HepG2 (cell line): ENCODE results near the gene HIGD1C. TPM values are rescaled to one million over a fixed set of nuclear protein-coding genes. Genes with fewer than 3 reads are reported as not detected.

Source experiments
- BORCS8-MEF2B ChIP-seq: sonication (generic); formaldehyde crosslinking; IDR thresholded peaks from 2 replicates; pipeline ENCODE4 v1.8.0; 2022; ENCODE audit warnings: mild to moderate bottlenecking, missing genetic modification reagents
- FOXJ3 ChIP-seq: sonication (generic); formaldehyde crosslinking; IDR thresholded peaks from 2 replicates; pipeline ENCODE4 v1.4.0; 2020; ENCODE audit warnings: missing genetic modification reagents, mild to moderate bottlenecking, borderline replicate concordance
- GTF2F1 ChIP-seq: fragments of 150-350 bp; IDR thresholded peaks from 2 replicates; pipeline ENCODE4 v1.6.1; 2014; ENCODE audit warnings: low read length
- IKZF1 ChIP-seq: fragments of 450-650 bp; IDR thresholded peaks from 2 replicates; pipeline ENCODE4 v1.7.1; 2016
- LBX2 ChIP-seq: sonication (generic); formaldehyde crosslinking; IDR thresholded peaks from 2 replicates; pipeline ENCODE4 v1.5.0; 2020; ENCODE audit warnings: missing genetic modification reagents, mild to moderate bottlenecking, borderline replicate concordance
- MEIS2 ChIP-seq: sonication (generic); formaldehyde crosslinking; IDR thresholded peaks from 2 replicates; pipeline ENCODE4 v1.9.0; 2021; ENCODE audit warnings: mild to moderate bottlenecking, missing genetic modification reagents
- MXI1 ChIP-seq: IDR thresholded peaks from 3 replicates; pipeline ENCODE4 v1.6.1; 2012; ENCODE audit warnings: low read depth, low read length, inconsistent platforms, borderline replicate concordance
- REPIN1 ChIP-seq: sonication (generic); formaldehyde crosslinking; IDR thresholded peaks from 2 replicates; pipeline ENCODE4 v1.8.0; 2022; ENCODE audit warnings: missing genetic modification reagents, low read depth, mild to moderate bottlenecking, borderline replicate concordance
- TIGD3 ChIP-seq: sonication (generic); formaldehyde crosslinking; IDR thresholded peaks from 2 replicates; pipeline ENCODE4 v1.5.1; 2020; ENCODE audit warnings: mild to moderate bottlenecking, missing genetic modification reagents, borderline replicate concordance
- ZBTB3 ChIP-seq: sonication (generic); formaldehyde crosslinking; IDR thresholded peaks from 2 replicates; pipeline ENCODE4 v1.4.0; 2020; ENCODE audit warnings: low read depth, mild to moderate bottlenecking, moderate library complexity, missing genetic modification reagents, borderline replicate concordance
- ZBTB37 ChIP-seq: sonication (generic); formaldehyde crosslinking; IDR thresholded peaks from 2 replicates; pipeline ENCODE4 v1.4.0; 2020; ENCODE audit warnings: mild to moderate bottlenecking, missing genetic modification reagents
- ZFP37 ChIP-seq: sonication (generic); formaldehyde crosslinking; IDR thresholded peaks from 2 replicates; pipeline ENCODE4 v1.4.0; 2020; ENCODE audit warnings: missing genetic modification reagents, borderline replicate concordance
- ZNF260 ChIP-seq: sonication (generic); formaldehyde crosslinking; IDR thresholded peaks from 2 replicates; pipeline ENCODE4 v1.4.0; 2020; ENCODE audit warnings: missing genetic modification reagents, low read depth, mild to moderate bottlenecking, borderline replicate concordance
- ZNF292 ChIP-seq: sonication (generic); formaldehyde crosslinking; IDR thresholded peaks from 2 replicates; pipeline ENCODE4 v1.8.1; 2022; ENCODE audit warnings: mild to moderate bottlenecking, low read depth, missing genetic modification reagents, borderline replicate concordance
- ZNF318 ChIP-seq: sonication (generic); formaldehyde crosslinking; IDR thresholded peaks from 2 replicates; pipeline ENCODE4 v1.4.0; 2020; ENCODE audit warnings: mild to moderate bottlenecking, missing genetic modification reagents
- ZNF615 ChIP-seq: sonication (generic); formaldehyde crosslinking; IDR thresholded peaks from 2 replicates; pipeline ENCODE4 v1.5.0; 2020; ENCODE audit warnings: mild to moderate bottlenecking, missing genetic modification reagents, borderline replicate concordance
- ZNF674 ChIP-seq: sonication (generic); formaldehyde crosslinking; IDR thresholded peaks from 2 replicates; pipeline ENCODE4 v1.5.0; 2020; ENCODE audit warnings: low read depth, mild to moderate bottlenecking, missing genetic modification reagents
- polyA plus RNA-seq, 8 experiments: library from polyadenylated mRNA; depleted of rRNA in 3 of 8; stranded (reverse) in 7 of 8; unstranded in 1 of 8; fragments of >200 nt; fragmentation: Illumina TruSeq in 4 of 8; extraction: Trizol in 4 of 8; gene quantifications; 2 replicates each; pipeline versions ENCODE4 v1.2.1 to v1.2.3, GENCODE V29; 2011 to 2016; ENCODE audit warnings: low read depth in 4 of 8, missing spikeins in 1 of 8, mixed read lengths in 1 of 8; ENCODE audit not compliant: insufficient read depth in 1 of 8
- total RNA-seq, 5 experiments: library from RNA; depleted of rRNA; stranded (reverse); fragments of >200 nt; fragmentation: Illumina TruSeq; extraction: Trizol; gene quantifications; 2 replicates each; pipeline ENCODE4 v1.2.3, GENCODE V29; 2016; ENCODE audit warnings: low read depth in 1 of 5

Gene HIGD1C
- total and polyA plus RNA-seq, 2 of the 13 experiments (the other 11 are each of a cell fraction or from before 2014, with no cell fraction given), result not detected

- TF ChIP-seq ZNF318 (CRISPR knock-in tag) (no peak), ZBTB3 (CRISPR knock-in tag) (no peak), LBX2 (no peak), BORCS8-MEF2B (CRISPR knock-in tag) (no peak), ZNF292 (CRISPR knock-in tag) (no peak; the same call in 1 of the 2 replicates), ZBTB37 (no peak), ZFP37 (no peak), ZNF260 (CRISPR knock-in tag) (no peak), REPIN1 (CRISPR knock-in tag) (no peak), TIGD3 (CRISPR knock-in tag) (no peak), MXI1 (peak; percentile 5; the same call in 1 of the 3 replicates), GTF2F1 (no peak), ZNF674 (CRISPR knock-in tag) (no peak), FOXJ3 (CRISPR knock-in tag) (no peak), ZNF615 (CRISPR knock-in tag) (no peak), MEIS2 (CRISPR knock-in tag) (no peak), IKZF1 (no peak)
Observed at GRCh38 chr12:50924439-50925341, 27.7 kb upstream of the HIGD1C start (continued).
